Testis (tissue), 2 donors: ENCODE measurements around the gene OR5C1.

Experiments
- CTCF ChIP-seq, 3 experiments: fragments of 450-650 bp in 2 of 3; fragments of 200-600 bp in 1 of 3; sonication (generic) in 1 of 3; IDR thresholded peaks; one replicate each; pipeline ENCODE4 v1.5.1; 2016 to 2019; ENCODE audit warnings: antibody characterized with exemption in 3 of 3, mild to moderate bottlenecking in 2 of 3, moderate library complexity in 1 of 3
- POLR2A ChIP-seq: fragments of 450-650 bp; IDR thresholded peaks from one replicate; pipeline ENCODE4 v1.6.1; 2017; ENCODE audit warnings: antibody characterized with exemption, mild to moderate bottlenecking, moderate library complexity

GRCh38 chr9:122788831-122789230, at the start of gene OR5C1:
- no peak for TF ChIP-seq CTCF (IDR thresholded peaks at IDR 0.05)
- TF ChIP-seq POLR2A = no peak
